Measurements from ENCODE around the gene SRGAP2.
"Not testable (repeated sequence)": the region's sequence is repeated elsewhere in the genome, so short reads cannot be mapped to it uniquely, and the experiment has no call there.

Gene SRGAP2

DNA sequence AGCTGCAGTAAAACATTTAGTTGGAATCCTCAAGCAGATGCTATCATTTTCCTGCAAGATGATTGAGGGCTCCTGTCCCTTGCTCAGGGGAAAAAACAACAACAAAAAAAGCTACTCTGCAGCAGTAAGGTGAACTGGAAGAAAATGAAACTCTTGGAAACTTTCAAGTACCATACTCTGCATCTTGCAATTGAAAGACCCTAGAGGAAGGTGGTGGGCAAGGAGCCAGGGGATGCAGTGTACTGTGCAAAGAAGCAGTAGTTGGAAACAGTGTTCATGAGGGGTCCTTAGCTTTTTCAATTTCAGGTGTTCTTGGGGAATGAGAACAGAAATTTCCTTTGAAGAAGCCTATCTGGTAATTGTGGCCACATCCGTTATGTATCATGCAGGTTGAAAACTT lies 7.5 kb downstream of the SRGAP2 start:
- not testable (repeated sequence) for DNase-seq (ENCODE audit: low read depth)

DNA sequence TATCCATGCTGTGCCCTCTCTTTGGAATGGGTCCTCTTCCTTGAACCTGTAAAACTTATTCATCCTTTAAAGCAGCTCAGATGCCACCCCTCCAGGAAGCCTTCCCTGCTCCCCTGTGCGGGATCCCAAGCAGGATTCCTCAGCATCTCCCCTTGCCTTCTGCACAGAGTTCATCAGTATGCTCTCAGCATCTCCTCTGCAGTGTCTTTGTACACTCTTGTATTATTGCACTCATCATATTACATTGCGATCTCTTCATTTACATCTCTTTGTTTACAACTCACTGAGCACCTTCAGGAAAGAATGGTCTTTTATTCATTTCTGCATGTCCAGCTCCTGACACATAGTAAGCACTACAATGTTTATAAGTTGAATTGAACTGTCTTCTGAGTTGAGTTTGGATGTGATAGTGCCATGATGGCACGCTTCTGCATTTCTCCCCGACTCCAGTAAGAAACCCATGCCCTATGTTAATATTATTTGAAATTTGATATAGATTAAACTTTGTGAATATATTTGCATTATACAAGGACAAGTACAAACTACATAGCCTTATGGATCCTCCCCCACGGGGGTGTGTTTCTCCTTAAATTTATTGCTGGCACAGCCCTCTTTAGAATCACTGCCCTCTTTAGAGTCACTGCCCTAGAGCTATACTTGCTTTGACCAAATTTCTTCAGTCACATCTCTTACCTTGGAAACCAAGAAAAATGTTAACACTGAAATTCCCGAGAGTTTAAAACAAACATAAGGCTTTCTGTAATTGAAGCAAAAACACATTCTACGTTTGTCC lies 12.5 kb downstream of the SRGAP2 start:
- not testable (repeated sequence) for DNase-seq (ENCODE audit: low read depth)

DNA sequence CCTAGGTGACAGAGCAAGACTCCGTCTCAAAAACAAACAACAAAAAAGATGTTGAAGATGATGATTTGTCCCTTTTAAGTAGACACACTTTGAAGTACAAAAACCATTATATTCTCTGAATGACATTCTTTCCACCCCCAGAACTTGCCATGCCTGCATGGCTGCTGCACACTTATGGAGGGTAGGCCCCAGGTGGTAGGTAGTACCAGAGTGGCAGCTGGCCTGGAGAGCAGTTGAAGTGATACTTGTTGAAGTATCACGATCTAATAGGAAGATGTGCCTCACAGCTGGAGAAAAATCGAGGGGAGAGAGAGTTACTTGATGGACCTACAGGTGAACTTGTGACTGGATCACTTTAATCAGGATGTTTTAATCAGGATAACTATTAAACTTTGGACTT lies 14.9 kb downstream of the SRGAP2 start:
- not testable (repeated sequence) for DNase-seq (ENCODE audit: low read depth)

DNA sequence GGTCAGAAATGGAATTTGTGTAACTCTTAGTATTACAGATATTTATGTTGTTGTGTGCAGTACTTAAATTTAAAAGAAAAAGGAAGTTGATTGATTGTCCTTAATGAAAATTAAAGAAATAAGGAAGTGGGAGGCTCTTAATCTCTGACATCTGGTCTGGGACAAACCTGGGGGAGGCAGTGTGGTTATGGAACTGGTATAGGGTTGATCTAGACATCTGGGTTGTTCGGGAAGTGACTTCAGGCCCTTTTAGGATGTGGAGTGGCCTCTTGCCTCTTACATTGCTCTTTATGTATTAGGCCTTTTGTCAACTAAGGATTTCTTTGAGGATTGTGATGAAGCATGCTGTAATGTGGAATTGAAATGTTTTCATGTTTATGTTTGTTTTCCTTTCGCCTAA lies 15.4 kb downstream of the SRGAP2 start:
- not testable (repeated sequence) for DNase-seq (ENCODE audit: low read depth)

DNA sequence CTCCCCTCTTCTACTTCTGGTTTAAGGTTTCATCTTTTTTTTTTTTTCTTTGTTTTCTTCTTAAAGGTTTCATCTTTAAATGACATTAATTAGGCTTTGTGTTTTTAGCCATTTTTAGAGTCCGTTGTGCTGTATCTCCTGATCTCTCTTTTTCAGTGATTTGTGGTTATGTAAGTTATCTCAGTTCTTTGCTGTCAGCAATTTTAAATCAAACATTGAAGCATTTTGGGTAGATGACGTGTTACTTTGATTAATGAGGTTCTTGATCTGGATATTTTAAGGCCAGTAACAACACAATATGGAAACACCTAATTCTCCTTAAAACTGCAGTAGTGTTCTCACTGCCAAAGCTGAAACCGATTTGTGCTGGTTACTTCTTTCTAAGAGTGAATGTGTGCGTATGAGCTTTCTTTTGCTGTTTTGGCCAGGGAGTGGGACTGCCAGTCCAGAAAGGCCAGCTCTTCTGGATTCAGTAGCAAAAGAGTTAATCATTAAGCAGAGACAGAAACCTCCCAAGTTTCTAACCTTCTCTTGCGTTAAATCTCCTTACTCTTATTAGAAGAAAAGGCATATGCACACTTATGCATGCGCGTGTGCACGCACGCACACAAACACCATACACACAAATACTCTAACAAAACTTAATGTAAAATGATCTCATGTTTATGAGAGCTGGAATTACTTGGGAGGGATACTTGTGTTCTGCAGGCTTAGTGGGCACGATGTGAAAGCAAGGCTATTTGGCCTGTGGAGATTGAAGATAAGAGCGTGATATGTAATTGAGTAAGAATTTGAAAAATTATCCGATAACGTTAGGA lies 16.4 kb downstream of the SRGAP2 start:
- not testable (repeated sequence) for DNase-seq (ENCODE audit: low read depth)

DNA sequence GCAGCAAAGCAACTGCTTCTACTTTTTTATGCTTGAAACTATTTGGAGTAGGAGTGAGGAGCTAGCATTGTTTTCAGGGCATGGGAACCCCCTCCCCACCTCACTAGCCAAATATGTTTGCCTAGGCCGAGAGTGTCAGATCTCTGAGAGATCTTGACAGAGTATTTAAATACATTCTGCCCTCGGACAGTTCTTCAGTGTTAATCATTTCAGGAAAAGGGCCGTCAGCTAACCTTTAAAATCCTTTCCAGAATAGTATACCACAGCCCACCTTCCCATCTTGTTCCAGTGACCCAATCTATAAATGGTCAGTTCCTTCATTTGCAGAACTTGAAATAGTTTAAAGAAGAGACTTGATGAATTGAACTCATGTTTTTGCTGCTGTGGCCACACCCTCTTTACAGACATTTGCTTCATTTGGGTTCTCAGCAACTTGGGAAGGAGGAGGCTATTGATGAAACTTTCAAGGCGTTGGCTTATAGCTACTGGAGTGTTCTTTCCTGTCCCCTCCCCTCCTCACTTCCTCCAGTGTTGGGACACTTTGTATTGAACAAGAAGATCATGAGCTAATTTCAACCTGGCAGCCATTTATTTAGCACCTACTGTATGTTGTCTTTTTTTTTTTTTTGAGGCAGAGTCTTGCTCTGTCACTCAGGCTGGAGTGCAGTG lies 17.1 kb downstream of the SRGAP2 start:
- DNase-seq (ENCODE audit: low read depth), result peak; percentile 14

DNA sequence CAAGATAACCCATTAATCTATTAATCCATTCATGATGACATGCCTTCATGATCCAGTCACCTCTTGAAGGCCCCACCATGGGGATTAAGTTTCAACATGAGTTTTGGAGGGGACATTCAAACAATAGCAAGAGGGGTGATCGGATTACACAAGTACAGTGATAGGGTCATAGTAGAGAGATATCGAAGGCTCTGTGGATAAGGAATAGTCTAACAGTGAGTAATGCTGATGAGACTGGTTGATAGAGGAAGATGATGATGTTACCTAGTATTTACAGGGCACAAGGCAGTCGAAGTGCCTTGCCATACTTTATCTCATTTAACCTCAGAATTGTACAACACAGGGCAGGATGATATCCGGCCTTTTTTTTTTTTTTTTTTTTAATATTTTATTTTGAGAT lies 18.2 kb downstream of the SRGAP2 start:
- not testable (repeated sequence) for DNase-seq (ENCODE audit: low read depth)

DNA sequence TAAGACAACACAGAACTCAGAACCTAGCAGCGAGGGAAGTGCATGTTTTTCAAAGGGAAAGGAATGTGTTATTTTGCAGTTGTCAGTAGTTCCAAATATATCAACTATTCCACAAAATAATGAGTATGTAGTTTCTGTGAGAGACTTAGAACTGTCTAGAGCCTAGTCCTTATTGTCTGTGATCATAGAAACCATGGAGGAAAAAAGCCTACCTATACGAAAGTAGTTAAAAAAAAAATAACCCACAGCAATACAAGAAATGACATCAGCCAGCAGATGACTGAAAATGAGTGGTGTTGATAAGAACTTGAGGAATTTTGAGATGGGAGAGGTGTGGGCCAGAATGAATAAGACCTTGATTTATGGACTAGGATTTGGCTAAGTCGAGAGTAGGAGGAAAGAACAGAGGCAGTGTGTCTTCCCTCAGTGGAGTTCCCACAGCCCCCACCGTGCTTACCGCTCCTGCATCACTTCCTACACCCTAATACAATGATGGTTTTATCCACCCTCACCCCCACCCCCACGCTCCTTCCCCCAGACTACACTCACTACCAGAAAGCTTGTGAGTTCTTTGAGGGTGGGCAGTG lies 20.9 kb downstream of the SRGAP2 start:
- DNase-seq (ENCODE audit: low read depth), result not testable (repeated sequence)

DNA sequence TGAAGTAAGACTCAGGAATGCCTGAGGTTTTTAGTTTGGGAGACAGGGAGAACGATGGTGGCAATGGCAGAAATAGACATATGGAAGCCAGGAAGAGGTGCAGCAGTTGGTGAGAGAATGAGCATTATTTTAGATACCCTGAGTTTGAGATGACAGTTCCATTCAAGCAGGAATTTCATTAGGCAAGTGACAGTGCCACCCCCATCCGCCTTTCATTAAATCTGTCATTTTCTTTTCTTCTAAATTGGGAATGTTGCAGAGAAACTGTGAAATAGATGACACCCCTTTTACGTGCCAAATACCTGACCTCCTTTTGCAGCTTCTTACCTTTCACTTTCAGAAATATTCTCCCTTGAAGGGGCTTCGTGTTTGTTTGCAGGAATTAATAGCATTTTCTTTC lies 22.0 kb downstream of the SRGAP2 start:
- not testable (repeated sequence) for DNase-seq (ENCODE audit: low read depth)

DNA sequence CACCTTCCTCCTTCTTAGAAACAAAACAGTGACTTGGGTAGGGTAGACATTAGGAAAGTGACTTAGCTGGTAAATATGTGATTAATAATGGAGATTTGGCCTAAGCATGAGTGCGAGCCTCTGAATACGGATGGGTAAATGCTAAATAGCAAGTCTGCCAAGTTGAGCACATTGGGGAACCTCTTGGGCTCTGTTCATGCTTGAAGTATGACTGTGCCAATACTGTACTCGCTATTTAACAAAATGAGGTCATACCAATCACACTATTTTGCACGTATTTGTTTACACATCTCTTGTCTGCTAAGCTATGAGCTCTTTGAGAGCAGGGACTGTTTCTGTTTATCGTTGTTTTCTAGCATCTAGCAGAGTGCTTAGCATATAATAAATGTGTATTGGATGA lies 23.5 kb downstream of the SRGAP2 start:
- not testable (repeated sequence) for DNase-seq (ENCODE audit: low read depth)

DNA sequence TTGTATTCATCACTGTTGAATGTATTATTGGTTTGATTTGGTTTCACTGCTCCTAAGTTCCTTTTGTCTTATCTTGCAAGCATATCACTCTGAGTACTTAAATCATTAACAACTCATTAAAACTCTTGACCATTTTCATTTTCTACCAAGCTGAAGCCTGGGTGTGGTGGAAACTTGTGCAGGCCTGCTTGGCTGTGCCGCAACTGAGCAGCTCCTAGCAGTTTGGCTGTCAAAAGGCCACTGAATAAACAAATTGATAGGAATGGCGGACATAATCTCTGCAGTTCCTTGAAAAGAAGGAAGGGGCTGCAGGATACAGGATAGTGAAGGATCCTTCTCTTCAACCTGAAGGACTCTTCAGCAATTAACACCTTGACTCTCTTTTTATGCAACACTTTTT lies 25.9 kb downstream of the SRGAP2 start:
- not testable (repeated sequence) for DNase-seq (ENCODE audit: low read depth)

DNA sequence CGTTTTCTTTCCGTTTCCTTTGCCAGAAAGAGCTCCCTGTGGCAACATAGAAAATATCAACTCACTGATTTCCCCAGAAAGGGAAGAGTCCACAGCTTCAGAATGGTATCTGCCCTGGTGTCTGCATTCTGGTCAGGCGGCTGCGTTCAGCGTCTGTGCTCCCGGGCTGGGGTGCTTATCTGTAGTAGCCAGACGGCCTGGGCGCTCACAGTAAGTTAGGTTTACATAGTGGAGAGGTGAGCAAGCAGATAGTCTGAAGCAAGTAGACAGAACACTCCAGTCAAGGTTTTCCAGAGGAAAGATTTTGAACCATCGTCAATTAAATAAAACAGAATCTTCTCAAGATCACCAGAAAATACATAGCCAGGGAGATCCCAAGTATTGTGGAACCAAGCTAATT lies 28.6 kb downstream of the SRGAP2 start:
- peak; percentile 3 for DNase-seq (ENCODE audit: low read depth)

DNA sequence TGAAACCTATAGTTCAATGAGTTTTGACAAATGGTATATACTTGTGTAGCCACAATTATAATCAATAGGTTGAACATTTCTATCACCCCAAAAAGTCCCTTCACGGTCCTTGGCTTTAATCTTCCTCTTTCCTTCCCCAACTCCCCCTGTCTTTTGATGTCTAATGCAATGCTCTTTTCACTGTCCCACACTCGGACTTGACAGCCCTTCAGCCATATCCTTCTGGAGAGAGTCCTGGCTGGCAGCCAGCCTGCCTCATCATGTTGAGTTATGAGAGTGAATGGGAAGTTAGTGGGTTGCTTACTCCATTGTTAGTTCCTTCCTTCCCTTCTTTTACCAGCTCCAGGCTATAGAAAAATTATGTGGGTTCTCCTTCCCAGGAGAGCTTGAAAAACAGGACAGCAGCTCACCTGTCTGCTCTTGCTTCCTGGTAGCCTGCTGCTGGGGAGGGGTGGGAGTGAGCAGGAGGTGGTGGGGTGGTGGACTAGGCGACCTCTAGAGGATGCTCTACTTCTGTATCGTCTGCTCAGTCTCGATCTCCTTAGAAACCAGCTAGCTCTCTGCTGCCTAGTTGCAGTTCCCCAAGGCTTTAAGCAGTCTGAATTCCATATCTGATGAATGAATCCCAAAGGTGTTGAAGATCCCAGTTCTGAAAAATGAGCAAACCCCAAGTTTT lies 29.8 kb downstream of the SRGAP2 start:
- not testable (repeated sequence) for DNase-seq (ENCODE audit: low read depth)

DNA sequence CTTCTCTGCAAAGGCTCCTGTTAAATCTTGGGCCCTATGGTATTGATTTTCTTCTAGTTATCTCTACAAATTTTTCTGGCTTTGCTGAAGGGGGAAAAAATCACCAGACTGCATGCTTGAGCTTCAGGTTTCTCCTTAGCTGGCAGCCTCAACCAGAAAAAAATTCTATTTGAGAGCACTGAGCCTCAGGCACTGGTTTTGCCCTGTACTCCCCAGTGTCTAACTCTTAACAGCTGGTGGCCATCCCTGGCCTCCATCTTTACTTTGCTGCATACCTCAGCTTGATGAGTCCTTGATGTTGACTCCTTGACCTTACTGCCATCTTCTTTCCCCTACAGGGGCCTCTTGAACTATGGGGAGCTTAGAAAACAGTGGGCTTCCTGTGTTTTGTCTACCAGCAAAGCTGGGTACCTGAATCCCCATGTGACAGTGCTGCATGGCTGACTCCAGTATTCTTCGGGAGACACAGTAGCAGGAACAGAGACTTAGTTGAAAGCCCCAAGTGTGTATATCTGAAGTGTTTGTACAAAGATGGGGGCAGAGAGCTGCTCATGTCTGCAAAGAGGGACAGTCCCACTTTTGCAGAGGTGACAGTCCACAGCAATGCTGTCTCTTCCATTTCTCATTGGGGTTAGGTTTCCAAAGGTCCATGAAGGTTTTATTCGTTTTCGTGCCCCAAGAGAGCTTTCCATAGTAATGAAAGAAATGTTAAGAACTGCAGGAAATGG lies 31.0 kb downstream of the SRGAP2 start:
- DNase-seq (ENCODE audit: low read depth), result not testable (repeated sequence)

DNA sequence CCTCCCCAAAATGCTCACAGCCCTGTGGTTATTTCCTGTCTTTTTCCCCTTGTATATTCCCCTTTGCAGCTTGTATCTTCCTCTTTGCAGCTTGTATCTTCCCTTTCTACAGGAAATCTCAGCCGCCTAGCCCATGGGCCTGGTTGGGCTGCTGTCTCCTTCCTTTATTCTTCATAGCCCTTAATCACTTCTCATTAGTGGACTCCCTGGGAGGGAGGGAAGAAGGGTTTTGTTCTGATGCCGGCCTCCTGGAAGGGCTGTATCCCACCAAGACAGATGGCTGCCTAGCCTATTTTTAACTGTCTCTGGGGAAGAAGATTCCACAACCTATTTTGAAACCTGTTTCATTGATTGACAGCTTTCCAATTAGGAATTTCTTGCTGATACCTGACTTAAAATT lies 31.8 kb downstream of the SRGAP2 start:
- not testable (repeated sequence) for DNase-seq (ENCODE audit: low read depth)

DNA sequence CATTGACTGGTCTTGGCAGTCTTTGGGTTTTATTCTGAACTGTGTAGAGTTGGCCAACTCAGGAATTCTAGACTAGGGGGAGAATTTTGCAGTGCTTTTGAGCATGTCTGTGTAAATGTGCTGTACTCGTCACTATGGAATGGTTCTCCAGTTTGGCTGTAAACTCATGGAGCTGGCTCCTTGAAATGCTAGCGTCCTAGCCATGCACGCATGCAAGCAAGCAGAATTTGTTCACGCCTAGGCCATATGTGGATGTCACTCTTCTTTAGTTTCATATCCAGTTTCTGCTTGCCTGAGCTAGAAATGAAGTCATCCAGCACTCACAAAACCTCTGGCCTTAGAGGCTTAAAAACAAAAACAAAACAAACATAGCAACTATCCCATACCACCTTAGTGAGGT lies 36.9 kb downstream of the SRGAP2 start:
- DNase-seq (ENCODE audit: low read depth), result peak; percentile 2

DNA sequence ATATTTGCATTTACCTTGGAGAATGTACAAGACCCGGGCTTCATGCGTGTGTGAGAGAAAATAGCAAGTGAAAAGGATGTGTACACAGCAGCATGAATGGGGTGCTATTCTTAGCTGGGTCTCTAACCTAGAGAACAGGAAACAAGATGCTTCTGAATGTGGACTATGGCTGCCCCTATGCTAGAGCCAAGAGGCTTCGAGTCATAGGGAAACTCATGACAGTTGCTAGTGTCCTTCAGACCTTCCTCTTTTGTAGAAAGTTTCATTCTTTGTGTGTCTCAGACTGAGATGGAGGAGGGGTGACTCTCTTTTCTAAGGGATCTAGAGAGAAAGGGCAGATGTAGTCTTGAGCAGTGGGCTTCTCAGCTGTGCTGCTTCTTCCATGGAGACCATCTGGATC lies 40.0 kb downstream of the SRGAP2 start:
- not testable (repeated sequence) for DNase-seq (ENCODE audit: low read depth)

DNA sequence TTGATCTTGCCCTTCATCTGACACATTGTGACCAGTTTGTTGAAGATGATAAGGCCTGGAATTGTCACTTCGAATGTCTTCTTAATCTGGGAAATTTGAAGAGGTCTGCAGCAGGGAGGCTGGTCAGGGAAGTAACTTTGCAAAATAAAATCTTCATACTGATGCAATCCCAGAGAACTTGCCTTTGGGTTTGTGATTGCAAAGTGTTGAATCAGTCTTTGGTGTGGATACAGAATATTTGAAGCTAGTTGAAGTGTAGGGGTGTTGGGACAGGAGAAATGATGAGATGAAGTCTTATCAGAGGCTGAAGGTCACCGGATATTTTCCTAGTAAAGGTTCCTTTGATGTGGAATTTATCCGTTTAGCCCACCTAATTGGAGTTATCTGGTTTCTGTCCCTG lies 42.1 kb downstream of the SRGAP2 start:
- not testable (repeated sequence) for DNase-seq (ENCODE audit: low read depth)

DNA sequence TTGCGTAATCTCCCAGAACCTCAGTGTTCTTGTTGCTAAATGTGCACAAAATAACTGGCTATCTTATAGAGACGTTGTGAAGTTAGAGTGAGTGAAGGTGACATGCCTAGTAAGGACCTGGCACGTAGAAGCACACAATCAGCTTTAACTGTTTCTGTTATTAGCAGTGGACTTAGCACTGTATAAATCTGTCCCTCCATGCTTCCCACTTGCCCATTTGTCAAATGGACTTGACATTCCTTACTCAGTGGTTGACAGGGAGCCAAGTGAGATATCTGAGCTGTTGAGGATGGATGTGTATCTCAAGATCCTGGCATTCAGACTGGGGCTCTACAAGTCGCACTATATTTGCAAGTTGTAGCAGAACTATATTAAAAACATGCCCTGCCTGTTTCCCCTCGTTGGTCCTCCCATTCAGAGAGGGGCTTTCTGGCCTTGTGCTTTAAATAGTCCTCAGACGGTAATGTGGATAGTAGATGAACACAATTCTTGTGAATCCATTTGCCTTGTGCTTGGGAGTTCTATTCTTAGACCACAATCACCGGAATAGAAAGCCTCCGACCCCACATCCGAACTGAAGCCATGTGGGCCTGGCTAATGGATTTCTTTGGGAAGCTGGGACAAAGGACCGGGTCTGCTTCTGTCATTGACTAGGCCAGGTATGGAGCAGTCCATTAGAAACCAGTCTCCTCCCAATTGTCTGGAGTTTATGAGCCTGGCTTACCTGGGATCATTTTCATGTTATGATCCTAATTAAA lies 43.0 kb downstream of the SRGAP2 start:
- DNase-seq (ENCODE audit: low read depth), result not testable (repeated sequence)
